ENCODE measurements around the gene CDC23. TPM values are rescaled to one million over a fixed set of nuclear protein-coding genes. Genes with fewer than 3 reads are reported as not detected.

CDC23 gene, protein sequence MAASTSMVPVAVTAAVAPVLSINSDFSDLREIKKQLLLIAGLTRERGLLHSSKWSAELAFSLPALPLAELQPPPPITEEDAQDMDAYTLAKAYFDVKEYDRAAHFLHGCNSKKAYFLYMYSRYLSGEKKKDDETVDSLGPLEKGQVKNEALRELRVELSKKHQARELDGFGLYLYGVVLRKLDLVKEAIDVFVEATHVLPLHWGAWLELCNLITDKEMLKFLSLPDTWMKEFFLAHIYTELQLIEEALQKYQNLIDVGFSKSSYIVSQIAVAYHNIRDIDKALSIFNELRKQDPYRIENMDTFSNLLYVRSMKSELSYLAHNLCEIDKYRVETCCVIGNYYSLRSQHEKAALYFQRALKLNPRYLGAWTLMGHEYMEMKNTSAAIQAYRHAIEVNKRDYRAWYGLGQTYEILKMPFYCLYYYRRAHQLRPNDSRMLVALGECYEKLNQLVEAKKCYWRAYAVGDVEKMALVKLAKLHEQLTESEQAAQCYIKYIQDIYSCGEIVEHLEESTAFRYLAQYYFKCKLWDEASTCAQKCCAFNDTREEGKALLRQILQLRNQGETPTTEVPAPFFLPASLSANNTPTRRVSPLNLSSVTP
- 18.3 and 35.9 TPM in 2 replicates for total RNA-seq

DNA sequence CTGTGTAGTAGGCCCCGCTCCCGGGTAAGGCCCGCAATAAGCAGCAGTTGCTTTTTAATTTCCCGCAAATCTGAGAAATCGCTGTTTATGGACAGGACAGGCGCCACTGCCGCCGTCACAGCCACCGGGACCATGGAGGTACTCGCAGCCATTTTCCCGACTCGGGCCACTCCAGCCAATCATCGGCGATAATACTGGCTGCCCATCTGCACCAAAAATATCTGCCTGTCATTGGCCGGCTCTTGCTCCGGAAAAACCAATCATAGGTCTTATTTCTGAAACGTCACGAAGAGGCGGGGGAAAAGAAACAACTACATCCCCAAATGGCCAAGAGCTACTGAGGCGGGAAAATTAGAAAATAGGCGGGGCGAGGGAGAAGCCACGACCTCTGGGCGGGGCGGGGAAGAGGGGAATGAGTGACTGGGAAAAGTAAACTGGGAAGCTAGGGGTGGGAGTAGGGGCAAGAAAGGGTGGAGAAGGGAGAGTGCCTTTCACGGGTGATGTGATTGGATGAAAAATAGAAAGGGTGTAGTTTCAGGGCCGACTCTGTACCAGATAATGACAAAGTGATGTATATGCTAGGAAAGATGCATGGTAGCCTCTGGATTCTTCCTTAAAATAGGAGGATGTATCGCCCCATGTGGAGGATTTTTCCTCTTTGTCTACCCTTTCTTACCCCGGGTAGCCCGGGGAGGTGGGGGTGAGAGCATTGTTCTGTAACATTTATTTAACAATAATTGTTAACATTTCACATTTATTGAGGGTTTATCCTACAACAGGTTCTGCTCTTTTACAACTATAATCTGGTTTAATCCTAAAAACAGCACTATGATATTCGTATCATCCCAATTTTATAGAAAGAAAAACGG lies at the start of gene CDC23:
Gene CDC23 (minus strand): TSS at position 163 of the 869 bp plus-strand sequence. CDS start 11 bp downstream, at position 152.

DNA sequence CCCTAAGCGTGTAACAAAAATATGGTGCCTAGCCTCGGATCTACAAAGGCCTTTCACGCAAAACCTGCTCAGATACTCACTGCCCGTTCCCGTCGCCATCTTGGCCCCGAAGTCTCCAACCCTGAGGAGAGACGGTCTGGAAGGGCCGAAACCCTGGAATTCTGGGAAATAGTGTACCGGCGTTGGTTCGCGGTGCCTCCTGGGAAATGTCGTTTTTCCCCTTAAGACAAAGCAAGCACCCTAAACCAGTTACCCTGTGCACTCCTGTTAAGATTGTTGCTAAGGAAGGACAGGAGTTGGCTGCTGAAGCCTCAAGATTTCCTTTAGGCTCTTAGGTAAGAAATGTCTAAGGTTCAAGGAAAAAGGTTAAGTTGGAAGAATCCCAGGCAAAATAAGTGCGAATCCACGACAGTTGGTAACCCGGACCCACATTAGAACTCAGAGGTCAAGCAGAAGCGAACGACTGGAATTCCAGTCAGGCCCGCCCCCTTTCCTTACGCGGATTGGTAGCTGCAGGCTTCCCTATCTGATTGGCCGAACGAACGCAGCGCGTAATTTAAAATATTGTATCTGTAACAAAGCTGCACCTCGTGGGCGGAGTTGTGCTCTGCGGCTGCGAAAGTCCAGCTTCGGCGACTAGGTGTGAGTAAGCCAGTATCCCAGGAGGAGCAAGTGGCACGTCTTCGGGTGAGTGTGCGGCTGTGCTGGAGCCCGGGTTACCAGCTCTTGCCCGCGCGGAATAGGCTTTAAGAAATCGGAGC lies 34.4 kb downstream of the CDC23 start, which contains the start of the genes BRD8 and KIF20A:
Gene BRD8 (minus strand): TSS at position 115 of the 761 bp plus-strand sequence. CDS start 16 bp downstream, at position 99.
Gene KIF20A (plus strand): TSS at position 597 of the 761 bp plus-strand sequence. CDS start 569 bp downstream, outside the sequence.

DNA sequence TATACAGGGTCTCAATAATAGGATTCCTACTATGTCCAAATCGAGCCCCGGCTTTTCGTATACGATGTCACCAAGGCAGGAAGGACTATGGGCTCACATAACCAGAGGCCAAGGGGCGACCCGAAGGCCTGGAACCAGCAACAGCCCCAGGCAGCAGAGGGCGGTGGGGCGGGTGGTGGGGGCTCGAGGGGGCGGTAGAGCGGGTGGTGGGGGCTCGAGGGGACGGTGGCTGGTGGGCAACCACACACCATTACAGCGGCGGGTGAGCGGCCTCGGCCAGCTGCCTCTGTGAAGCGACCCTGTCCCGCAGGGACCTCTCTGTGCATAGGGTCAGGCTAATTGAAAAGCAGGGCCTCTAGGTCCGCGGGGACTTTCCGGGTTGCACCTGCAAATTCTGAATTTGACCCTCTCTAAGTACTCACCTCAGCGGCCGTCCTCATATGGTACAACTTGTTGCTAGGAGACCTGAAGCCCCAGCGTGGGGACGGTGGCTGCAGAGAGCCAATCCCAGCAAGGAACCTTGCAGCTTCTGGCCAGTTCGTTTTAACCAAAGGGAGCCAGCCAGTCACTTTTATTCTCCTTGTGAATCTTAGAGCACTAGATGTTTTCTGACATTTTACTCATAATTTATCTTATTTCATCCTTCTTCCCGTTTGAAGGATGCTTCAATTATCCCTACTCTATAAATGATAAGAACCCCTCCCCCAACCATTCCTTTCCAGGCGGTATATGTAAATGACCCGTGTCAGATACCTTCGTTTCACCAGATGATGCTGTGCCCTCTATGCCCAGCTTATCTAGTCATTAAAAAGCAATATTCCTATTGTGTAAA lies 74.0 kb downstream of the CDC23 start, which contains the start of gene NME5:
Gene NME5 (minus strand): TSS at position 480 of the 832 bp plus-strand sequence. CDS start 648 bp downstream, outside the sequence.

Other genes starting within 250 kb of the CDC23 start
- gene FAM13B, start 180.2 kb downstream of the CDC23 start, total RNA-seq, result 9.9 and 24.5 TPM in 2 replicates
- not detected in 2 replicates for gene WNT8A, start 129.3 kb downstream of the CDC23 start, total RNA-seq
- gene NME5, start 73.9 kb downstream of the CDC23 start, total RNA-seq, result 0.65 and 1.7 TPM in 2 replicates
- 23.5 and 45.7 TPM in 2 replicates for gene BRD8, start 34.7 kb downstream of the CDC23 start, total RNA-seq
- gene KIF20A, start 34.2 kb downstream of the CDC23 start, total RNA-seq, result 43.3 and 65.7 TPM in 2 replicates
- gene GFRA3, start 61.3 kb upstream of the CDC23 start, total RNA-seq, result not detected in 2 replicates
- gene CDC25C, start 118.5 kb upstream of the CDC23 start, total RNA-seq, result 3.7 and 8.1 TPM in 2 replicates
- gene FAM53C, start 124.9 kb upstream of the CDC23 start, total RNA-seq, result 17.2 and 31.5 TPM in 2 replicates
- 33.5 and 63.2 TPM in 2 replicates for gene KDM3B, start 139.4 kb upstream of the CDC23 start, total RNA-seq
- 0.65 and 3.8 TPM in 2 replicates for gene REEP2, start 225.7 kb upstream of the CDC23 start, total RNA-seq